Astrocyte of the spinal cord (primary cell): ENCODE measurements around the gene RAB14.
A peak's percentile ranks its signal among the peaks of the same experiment; 100 is the strongest.

Source experiments
- DNase-seq: peaks from one replicate; pipeline ENCODE4 v3.0.0; 2011; ENCODE audit warnings: low read depth, low spot score
- H3K4me3 ChIP-seq: 2 replicates; pipeline ENCODE4 v1.5.1; 2011; ENCODE audit warnings: low read depth, mild to moderate bottlenecking, low read length, moderate library complexity
- CTCF ChIP-seq: IDR thresholded peaks from 2 replicates; pipeline ENCODE4 v1.5.1; 2012; ENCODE audit warnings: low read depth, mild to moderate bottlenecking, low read length, inconsistent platforms
- in situ Hi-C: cut with HindIII; loops from 2 replicates; pipeline ENCODE4 v1.10.0; 2017; ENCODE audit warnings: low sequenced_read_pairs

The RAB14 gene

GRCh38 chr9:121201738-121202533 lies at the start of gene RAB14:
TSS of gene RAB14 (minus strand) at chr9:121201869. CDS start at chr9:121193412, 8,457 bp downstream.
- TF ChIP-seq CTCF, result peak; percentile 58
- peak; percentile 98 for DNase-seq
- in situ Hi-C loops, result no loop called here
- peak within 1 kb of the TSS; percentile 78 for H3K4me3 ChIP-seq

- no peak for DNase-seq
- no peak for TF ChIP-seq CTCF
- no peak overlapping the region for H3K4me3 ChIP-seq
- in situ Hi-C loops, result no loop called here
Observed at GRCh38 chr9:121249563-121249962, 47.9 kb upstream of the RAB14 start.

- H3K4me3 ChIP-seq, result no peak overlapping the region
- in situ Hi-C loops, result no loop called here
- no peak for TF ChIP-seq CTCF
- peak; percentile 95 for DNase-seq
Observed at GRCh38 chr9:121246821-121247561, 45.3 kb upstream of the RAB14 start.

GRCh38 chr9:121242959-121243346 lies 41.3 kb upstream of the RAB14 start:
- H3K4me3 ChIP-seq, result no peak overlapping the region
- in situ Hi-C loops, result no loop called here
- TF ChIP-seq CTCF, result no peak
- no peak for DNase-seq

- no peak overlapping the region for H3K4me3 ChIP-seq
- no peak for TF ChIP-seq CTCF
- in situ Hi-C loops, result no loop called here
- peak; percentile 55 for DNase-seq
Observed at GRCh38 chr9:121242219-121242958, 40.7 kb upstream of the RAB14 start.

- in situ Hi-C loops, result no loop called here
- DNase-seq, result no peak
- TF ChIP-seq CTCF, result no peak
Observed at GRCh38 chr9:121240472-121241135, 38.9 kb upstream of the RAB14 start.

More at GRCh38 chr9:121240472-121241135, 38.9 kb upstream of the RAB14 start:
- no peak overlapping the region for H3K4me3 ChIP-seq
